ENCODE results near the gene DEFB129. TPM values are rescaled to one million over a fixed set of nuclear protein-coding genes. Genes with fewer than 3 reads are reported as not detected.
"Not testable (repeated sequence)": the region's sequence is repeated elsewhere in the genome, so short reads cannot be mapped to it uniquely, and the experiment has no call there.

Gene DEFB129
- polyA plus RNA-seq (ENCODE audit: insufficient read length in 3 of 3) = not detected

GRCh38 chr20:226958-227357, at the start of gene DEFB129:
Gene DEFB129 (plus strand): TSS chr20:227258. CDS start chr20:227289, 31 bp downstream.
- no peak for DNase-seq (ENCODE audit: low read depth in 3 of 3, low spot score in 2 of 3)

- no peak for DNase-seq (ENCODE audit: low read depth in 3 of 3, low spot score in 2 of 3)
These were observed 42.8 kb upstream of the DEFB129 start for GRCh38 chr20:184288-184687.

- DNase-seq (ENCODE audit: low read depth in 3 of 3, low spot score in 2 of 3) = no peak
These were observed 39.3 kb upstream of the DEFB129 start for GRCh38 chr20:187733-188132.

GRCh38 chr20:189611-190010, 37.4 kb upstream of the DEFB129 start, which contains the start of gene DEFB128:
Gene DEFB128 (minus strand): TSS chr20:189711. CDS start chr20:189623, 88 bp downstream.
- DNase-seq (ENCODE audit: low read depth in 3 of 3, low spot score in 2 of 3) = no peak

- no peak for DNase-seq (ENCODE audit: low read depth in 3 of 3, low spot score in 2 of 3)
These were observed 28.8 kb upstream of the DEFB129 start for GRCh38 chr20:198225-198624.

GRCh38 chr20:199996-200395, 27.1 kb upstream of the DEFB129 start:
- DNase-seq (ENCODE audit: low read depth in 3 of 3, low spot score in 2 of 3) = no peak

GRCh38 chr20:203630-204029, 23.4 kb upstream of the DEFB129 start:
- not testable (repeated sequence) for DNase-seq (ENCODE audit: low read depth in 3 of 3, low spot score in 2 of 3)

- DNase-seq (ENCODE audit: low read depth in 3 of 3, low spot score in 2 of 3) = peak in 1 of 3 donors; percentile 3
These were observed 18.0 kb upstream of the DEFB129 start for GRCh38 chr20:208942-209566.

- no peak for DNase-seq (ENCODE audit: low read depth in 3 of 3, low spot score in 2 of 3)
These were observed 16.1 kb upstream of the DEFB129 start for GRCh38 chr20:210809-211502.

GRCh38 chr20:214383-214782, 12.7 kb upstream of the DEFB129 start:
- DNase-seq (ENCODE audit: low read depth in 3 of 3, low spot score in 2 of 3) = no peak

- DNase-seq (ENCODE audit: low read depth in 3 of 3, low spot score in 2 of 3) = no peak
These were observed 11.3 kb upstream of the DEFB129 start for GRCh38 chr20:215796-216195.

GRCh38 chr20:217266-217665, 9.8 kb upstream of the DEFB129 start:
- DNase-seq (ENCODE audit: low read depth in 3 of 3, low spot score in 2 of 3) = no peak

GRCh38 chr20:219290-220115, 7.6 kb upstream of the DEFB129 start:
- DNase-seq (ENCODE audit: low read depth in 3 of 3, low spot score in 2 of 3) = no peak

- no peak for DNase-seq (ENCODE audit: low read depth in 3 of 3, low spot score in 2 of 3)
These were observed 5.7 kb upstream of the DEFB129 start for GRCh38 chr20:221258-221830.

GRCh38 chr20:225879-226278, 1.2 kb upstream of the DEFB129 start:
- DNase-seq (ENCODE audit: low read depth in 3 of 3, low spot score in 2 of 3) = not testable (repeated sequence)

- no peak for DNase-seq (ENCODE audit: low read depth in 3 of 3, low spot score in 2 of 3)
These were observed 514 bp downstream of the DEFB129 start for GRCh38 chr20:227439-228105.

- no peak for DNase-seq (ENCODE audit: low read depth in 3 of 3, low spot score in 2 of 3)
These were observed 8.8 kb downstream of the DEFB129 start for GRCh38 chr20:235891-236290.

- no peak for DNase-seq (ENCODE audit: low read depth in 3 of 3, low spot score in 2 of 3)
These were observed 10.4 kb downstream of the DEFB129 start for GRCh38 chr20:237489-237888.

- no peak for DNase-seq (ENCODE audit: low read depth in 3 of 3, low spot score in 2 of 3)
These were observed 10.9 kb downstream of the DEFB129 start for GRCh38 chr20:237929-238328.

GRCh38 chr20:242905-243304, 15.8 kb downstream of the DEFB129 start:
- no peak for DNase-seq (ENCODE audit: low read depth in 3 of 3, low spot score in 2 of 3)

- DNase-seq (ENCODE audit: low read depth in 3 of 3, low spot score in 2 of 3) = no peak
These were observed 24.3 kb downstream of the DEFB129 start for GRCh38 chr20:251354-251753.

Measured in right renal cortex interstitium (tissue), 3 donors.